Smooth muscle cell of trachea (primary cell): ENCODE measurements around the gene GTF2H4. TPM values are rescaled to one million over a fixed set of nuclear protein-coding genes. Genes with fewer than 3 reads are reported as not detected.

Source experiments
- total RNA-seq: library from RNA; depleted of rRNA; stranded (reverse); fragments of >200 nt; gene quantifications from 2 replicates; pipeline ENCODE4 v1.2.1, GENCODE V29; 2014

The GTF2H4 gene
- total RNA-seq, result 8.8 and 9.6 TPM in 2 replicates

DNA sequence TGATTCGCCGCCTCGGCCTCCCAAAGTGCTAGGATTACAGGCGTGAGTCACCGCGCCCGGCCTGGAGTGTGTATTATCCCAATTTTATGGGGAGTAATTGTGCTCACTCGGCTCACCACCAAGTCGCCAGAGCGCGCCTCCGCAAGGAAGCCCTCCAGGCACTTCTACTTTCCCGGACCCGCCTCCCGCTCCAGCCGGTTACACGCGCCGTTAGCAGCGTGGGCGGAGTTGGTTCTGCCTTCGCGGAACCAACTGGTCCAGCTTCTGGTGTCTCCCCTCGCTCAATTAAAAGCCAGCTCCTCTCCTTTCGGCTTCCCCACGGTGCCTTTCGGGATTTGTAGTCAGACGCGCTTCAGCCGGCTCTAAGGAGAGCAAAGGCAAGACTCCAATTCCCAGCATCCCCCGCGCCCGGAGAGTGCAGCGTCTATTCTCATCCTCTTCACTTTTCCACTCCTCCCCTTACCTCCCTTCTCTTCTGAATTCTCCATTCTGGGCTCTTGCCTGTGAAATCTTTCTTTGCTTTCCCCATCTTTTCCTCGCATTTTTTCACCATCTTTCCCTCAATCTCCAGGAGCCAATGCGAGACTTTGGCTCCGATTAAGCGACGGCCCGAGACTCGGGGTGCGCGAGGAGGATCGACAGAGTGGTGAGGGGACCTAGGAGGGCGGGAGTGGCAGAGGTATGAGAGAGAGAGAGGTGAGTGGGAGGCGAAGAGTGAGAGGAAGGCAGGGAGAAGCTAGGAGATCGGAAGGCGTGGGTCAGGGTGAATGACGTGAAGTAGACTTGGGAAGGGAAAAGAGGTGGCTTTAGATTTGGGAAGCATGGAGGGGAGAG, at the start of gene GTF2H4:
Gene GTF2H4, plus strand, starts transcription at position 450 of the 834 bp plus-strand sequence.

DNA sequence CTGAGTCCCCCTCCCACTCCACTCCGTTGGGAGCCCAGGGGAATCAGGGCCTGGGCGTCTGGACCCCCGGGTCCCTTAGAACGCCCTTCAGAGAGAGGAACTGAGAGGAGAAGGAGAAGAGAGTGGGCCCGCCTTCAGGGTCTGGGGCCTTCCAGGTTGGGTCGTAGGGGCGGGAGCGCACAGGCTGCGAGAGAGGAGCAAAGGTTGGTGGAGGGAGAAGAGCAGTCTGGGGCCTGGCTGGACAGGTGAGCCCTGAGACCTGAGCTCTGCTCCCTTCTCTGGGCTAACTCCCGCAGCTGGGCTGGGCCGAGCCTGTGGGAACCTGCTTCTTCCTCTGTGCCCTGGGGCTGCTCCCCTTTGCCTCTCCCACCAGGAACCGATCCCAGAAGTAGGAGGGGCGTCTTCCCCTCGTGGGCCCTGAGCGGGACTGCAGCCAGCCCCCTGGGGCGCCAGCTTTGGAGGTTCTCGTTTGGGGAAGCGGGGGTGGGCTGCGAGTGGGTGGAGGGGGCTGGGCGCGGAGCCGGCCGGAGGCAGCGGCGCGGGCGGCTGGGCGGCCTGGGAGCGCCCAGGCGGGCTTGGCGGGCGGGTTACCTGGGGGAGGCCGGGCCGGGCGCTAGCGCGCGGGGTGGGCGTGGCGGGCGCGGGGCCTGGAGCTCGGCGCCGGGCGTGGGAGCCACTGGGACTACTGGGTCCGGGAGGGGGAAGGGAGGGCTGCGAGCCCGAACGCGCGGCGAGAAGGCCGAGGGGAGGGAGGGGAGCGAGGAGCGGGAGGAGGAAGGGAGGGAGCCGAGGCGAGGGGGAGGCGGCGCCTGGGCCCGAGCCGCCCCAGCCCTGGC, 24.1 kb upstream of the GTF2H4 start, which contains the start of gene DDR1:
Gene DDR1, plus strand, starts transcription at position 835 of the 836 bp plus-strand sequence. CDS start 4,211 bp downstream, outside the sequence.

DNA sequence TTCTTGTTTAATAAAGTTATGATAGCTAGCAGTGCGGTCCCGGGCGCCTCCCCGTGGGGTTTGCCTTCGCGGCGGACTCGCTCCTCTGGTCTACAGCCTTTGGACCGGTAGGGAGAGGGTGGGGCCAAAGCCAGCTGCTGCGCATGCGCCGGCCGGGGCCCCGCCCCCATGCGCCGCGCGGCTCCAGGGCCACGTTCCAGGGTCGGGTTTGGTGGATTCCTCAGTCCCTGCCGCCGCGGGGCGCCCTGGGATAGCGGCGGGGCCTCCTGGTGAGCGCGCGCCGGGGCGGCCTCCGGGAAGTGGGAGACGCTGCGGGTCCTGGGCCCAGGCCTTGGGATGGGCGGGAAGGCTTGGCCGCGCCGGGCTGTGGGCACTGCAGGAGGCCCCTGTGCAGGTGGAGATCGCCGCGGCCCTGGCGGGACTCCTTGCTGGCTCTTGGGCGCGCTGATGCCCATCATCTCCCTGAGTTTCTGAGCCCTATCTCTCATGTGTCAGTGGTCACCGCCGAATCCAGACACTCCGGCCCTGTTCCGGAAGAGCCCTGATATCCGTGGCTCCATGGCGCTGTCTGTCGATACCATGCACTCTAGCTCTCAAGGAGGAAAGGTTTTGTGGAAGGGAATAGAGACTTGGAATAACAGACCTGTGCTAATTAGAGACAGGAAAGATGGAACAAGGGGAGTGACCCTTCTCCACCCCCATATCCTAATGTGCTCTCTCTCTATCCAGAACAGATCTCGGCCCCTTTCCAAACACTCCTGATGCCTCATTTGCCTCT, 6.3 kb downstream of the GTF2H4 start, which contains the start of gene VARS2:
Gene VARS2, plus strand, starts transcription at position 163 of the 778 bp plus-strand sequence. Its CDS starts 599 bp downstream, at position 762.

DNA sequence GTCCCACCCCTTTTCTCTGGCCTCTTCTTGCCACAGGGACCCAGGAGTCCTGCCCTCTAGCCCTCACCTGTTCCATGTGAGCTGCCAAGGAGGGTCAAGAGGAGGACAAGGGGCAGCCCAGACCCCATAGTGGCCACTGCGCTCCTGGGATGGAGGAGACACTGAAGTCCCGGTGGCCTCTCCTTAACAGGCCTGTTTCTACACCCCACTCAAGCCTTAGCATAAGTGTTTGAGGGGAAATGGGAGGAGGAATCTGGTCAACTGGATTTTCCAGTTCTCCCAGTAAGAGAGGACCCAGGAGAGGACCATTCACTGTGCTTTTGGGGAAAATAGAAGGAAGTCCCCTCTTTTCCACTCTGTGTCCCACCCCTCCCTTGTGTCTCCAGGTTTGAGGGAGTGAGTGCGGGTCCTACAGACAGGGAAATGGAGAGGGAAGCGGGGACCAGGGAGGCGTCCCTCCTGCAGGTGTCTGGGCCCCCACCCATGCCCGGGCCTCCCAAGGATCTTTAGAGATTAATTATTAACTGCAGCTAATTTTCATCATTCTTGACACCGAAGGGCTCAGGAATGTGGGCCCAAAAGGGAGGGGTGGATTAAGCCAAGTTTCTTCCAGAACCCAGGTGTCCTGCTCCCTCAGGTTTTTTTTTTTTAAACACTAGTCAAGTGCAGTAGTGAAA, 24.1 kb downstream of the GTF2H4 start, which contains the start of gene SFTA2:
Gene SFTA2, minus strand, starts transcription at position 202 of the 677 bp plus-strand sequence. Its CDS starts 74 bp downstream, at position 128.

DNA sequence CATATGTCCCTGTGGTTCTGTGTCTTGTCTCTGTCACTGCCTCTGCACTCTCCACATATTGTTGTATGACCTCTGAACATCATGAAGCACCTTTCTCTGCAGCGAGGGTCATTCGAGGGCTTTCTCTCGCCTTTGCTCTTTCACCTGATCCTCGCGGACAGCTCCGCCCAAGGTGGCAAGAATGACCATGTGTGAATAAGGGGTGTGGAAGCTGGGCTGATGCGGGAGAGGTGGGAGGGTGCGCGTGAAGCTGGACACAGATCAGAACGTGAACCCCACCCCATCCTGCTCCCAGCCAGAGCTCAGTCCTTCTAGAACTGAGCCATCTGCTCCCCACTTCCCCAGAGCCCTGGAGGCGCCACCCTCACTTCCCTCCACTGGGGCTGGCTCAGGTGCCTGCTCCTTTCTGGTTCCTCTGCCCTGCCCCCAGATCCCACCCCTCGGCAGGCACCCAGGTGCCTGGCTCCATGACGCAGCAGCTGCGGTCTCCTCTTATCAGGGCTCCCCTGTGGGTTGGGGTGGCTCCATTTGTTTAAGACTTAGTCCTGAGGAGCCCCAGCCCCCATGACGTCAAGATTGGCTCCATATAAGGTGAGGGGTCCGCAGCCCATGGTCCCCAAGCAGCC, 32.5 kb downstream of the GTF2H4 start, which contains the start of gene MUCL3:
Gene MUCL3, plus strand, starts transcription at position 613 of the 626 bp plus-strand sequence. CDS start 27 bp downstream, outside the sequence.

Other genes starting within 250 kb of the GTF2H4 start
- gene DHX16, start 235.2 kb upstream of the GTF2H4 start, total RNA-seq, result 31.7 and 37.1 TPM in 2 replicates
- gene PPP1R18, start 221.6 kb upstream of the GTF2H4 start, total RNA-seq, result 46.5 and 75.9 TPM in 2 replicates
- gene NRM, start 217.2 kb upstream of the GTF2H4 start, total RNA-seq, result 3.1 and 4.9 TPM in 2 replicates
- gene MDC1, start 190.9 kb upstream of the GTF2H4 start, total RNA-seq, result 5.3 and 10.9 TPM in 2 replicates
- gene TUBB, start 187.9 kb upstream of the GTF2H4 start, total RNA-seq, result 916 and 957 TPM in 2 replicates
- gene FLOT1, start 165.5 kb upstream of the GTF2H4 start, total RNA-seq, result 122 and 134 TPM in 2 replicates
- 14.7 and 23.0 TPM in 2 replicates for gene IER3, start 163.7 kb upstream of the GTF2H4 start, total RNA-seq
- gene DDR1, start 23.7 kb upstream of the GTF2H4 start, total RNA-seq, result 10.6 and 26.8 TPM in 2 replicates
- gene VARS2, start 6.0 kb downstream of the GTF2H4 start, total RNA-seq, result 17.0 and 24.3 TPM in 2 replicates
- gene SFTA2, start 24.0 kb downstream of the GTF2H4 start, total RNA-seq, result not detected in 2 replicates
- not detected in 2 replicates for gene MUCL3, start 32.8 kb downstream of the GTF2H4 start, total RNA-seq
- gene MUC21, start 75.5 kb downstream of the GTF2H4 start, total RNA-seq, result not detected in 2 replicates
- gene MUC22, start 102.3 kb downstream of the GTF2H4 start, total RNA-seq, result under 0.01 TPM in 1 of 2 replicates, not detected in the other
- gene C6orf15, start 204.4 kb downstream of the GTF2H4 start, total RNA-seq, result not detected in 2 replicates
- 0.29 and 0.99 TPM in 2 replicates for gene PSORS1C1, start 206.6 kb downstream of the GTF2H4 start, total RNA-seq
- not detected in 2 replicates for gene CDSN, start 212.2 kb downstream of the GTF2H4 start, total RNA-seq
- gene PSORS1C2, start 230.9 kb downstream of the GTF2H4 start, total RNA-seq, result not detected in 2 replicates
- gene CCHCR1, start 249.6 kb downstream of the GTF2H4 start, total RNA-seq, result 20.2 and 22.0 TPM in 2 replicates